ENCODE results near the gene IARS2. TPM values are rescaled to one million over a fixed set of nuclear protein-coding genes. Genes with fewer than 3 reads are reported as not detected.

The IARS2 gene
- total RNA-seq, result 10 to 100 TPM; 44.5 to 46.0 TPM
- 10 to 100 TPM; 51.7 to 70.3 (median 58.4) TPM for polyA plus RNA-seq
- 53.6 to 161 (median 130) reads per million in 6 experiments for total RNA-seq

DNA sequence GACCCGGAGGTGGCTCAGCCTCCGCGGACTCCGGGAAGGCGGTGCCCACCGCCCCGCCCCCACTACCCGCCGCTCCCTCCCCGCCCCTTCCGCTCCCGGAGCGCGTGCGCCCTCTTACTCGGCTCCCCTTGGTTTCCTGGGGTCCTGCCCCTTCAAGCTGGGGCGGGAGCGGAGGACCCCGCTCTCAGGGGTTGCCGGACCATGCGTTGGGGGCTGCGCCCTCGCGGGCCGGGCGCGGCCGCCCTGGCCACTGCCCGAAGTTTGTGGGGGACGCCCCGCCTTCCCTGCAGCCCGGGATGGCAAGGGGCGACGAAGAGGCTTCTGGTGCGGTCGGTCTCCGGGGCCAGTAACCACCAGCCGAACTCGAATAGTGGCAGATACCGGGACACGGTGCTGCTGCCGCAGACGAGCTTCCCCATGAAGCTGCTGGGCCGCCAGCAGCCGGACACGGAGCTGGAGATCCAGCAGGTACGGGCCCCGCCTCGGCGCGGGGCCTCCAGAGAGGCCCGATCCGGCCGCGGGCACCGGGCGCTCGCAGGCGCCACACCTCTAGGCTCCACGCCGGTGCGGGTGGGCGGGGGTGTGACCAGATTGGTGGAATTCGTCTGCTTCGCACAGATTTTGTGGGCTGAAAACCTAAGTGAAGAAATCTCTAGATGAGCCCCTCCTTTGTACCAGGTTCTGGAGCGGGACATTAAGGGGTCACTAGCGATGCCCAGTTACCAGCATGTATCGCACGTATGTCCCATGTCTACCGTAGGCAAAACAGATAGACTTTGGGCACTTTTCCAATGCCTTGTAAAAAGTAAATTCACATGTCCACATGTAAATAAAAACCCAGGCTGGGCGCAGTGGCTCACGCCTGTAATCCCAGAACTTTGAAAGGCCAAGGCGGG lies at the start of gene IARS2:
TSS of gene IARS2 (plus strand) at position 117 of the 896 bp plus-strand sequence. CDS start at position 202, 85 bp downstream.
- Mint-ChIP-seq H3K4me3 (peak within 1 kb of the TSS; percentile 37 to 87 (median 71)), H3K27ac (peak within 1 kb of the TSS; percentile 27 to 90 (median 76)), H3K4me1 (peaks cover 11 to 45% (median 34%) of the 10 kb centered on the region in 4 donors), H3K36me3 (peaks cover 0 to 31% (median 8%) of the 10 kb centered on the region in 3 donors), H3K27me3 (peaks cover 0 to 2% (median 0%) of the 10 kb centered on the region in 5 donors), H3K9me3 (no peaks in the 10 kb centered on the region)
- POLR2A ChIA-PET, result interaction anchor here (0.6 to 2.7 kb wide), 3 partner anchors 10 to 47 kb away, joined by 3 to 13 read pairs (median 3); partner anchors contain the start of gene EPRS1
- ATAC-seq (peak; percentile 74 to 82), DNase-seq (peak in 9 of 10 donors; percentile 88 to 95 (median 92))

DNA sequence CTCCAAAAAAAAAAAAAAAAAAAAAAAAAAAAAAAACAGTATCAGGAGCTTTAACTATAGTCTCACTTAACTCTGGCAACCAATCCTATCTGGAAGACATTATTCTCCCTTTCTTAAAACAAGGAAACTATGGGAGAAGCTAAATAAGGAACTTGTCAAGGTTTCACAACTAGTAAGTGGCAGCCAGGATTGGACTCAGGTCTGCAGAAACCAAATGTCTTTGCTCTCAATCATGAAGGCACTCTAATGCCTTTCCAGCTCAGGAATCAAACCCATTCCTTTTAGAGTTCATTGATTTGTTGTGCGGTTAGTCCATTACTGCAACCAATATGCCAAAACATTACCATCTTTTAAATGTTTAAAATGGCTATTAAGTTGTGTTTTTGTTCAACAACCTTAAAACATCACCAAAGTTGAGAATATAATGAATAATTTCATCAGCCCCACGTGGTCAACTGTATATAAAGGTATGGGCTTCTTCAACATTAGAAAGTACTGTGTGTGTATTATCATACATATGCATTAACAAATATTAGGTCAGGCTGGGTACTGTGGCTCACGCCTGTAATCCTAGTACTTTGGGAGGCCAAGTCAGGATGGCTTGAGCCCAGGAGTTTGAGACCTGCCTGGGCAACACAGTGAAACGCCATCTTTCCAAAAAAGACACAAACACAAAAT lies 49.1 kb upstream of the IARS2 start:
- Mint-ChIP-seq H3K27me3 (peaks cover 0 to 2% (median 0%) of the 10 kb centered on the region in 5 donors), H3K4me1 (peaks cover 10 to 40% (median 27%) of the 10 kb centered on the region in 4 donors), H3K9me3 (no peaks in the 10 kb centered on the region), H3K36me3 (peaks cover 0 to 24% (median 0%) of the 10 kb centered on the region in 3 donors), H3K27ac (peak overlapping the region; percentile 90 to 98 (median 95)), H3K4me3 (peak overlapping the region; percentile 89 to 99 (median 94))
- ATAC-seq (no peak), DNase-seq (peak in 1 of 10 donors; percentile 10)
- POLR2A ChIA-PET, result interaction anchor here (0.6 kb wide), 1 partner anchor 1693 kb away, joined by 3 read pairs; no protein-coding TSS in a partner anchor

DNA sequence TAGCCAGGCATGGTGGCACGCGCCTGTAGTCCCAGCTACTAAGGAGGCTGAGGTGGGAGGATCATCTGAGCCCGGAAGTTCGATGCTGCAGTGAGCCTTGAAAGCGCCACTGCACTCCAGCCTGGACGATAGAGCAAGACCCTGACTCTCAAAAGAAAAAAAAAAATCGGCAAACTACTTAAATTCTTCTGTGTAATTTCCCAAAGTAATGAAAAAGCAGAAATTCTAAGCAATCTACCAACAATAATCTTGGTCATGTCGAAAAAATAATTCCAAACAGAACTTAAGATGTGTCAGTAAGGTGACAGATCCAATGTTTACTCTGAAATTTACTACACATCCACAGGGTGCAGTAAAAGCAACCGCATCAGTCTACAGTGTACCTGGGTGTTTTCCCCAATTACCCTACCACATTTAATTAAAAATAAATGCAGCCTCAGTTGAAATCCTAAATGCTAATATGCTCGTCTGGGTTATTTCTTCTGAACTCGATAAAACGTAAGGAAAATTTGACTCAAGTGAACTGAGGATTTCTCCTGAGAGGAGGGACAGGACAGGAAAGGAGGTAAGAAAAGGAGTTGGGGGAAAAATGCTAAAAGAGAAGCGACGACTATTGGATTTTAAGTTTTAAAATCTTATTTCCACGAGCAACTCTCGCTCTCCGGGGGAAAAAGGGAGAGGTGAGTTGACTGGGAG lies 48.4 kb upstream of the IARS2 start:
- DNase-seq, result peak in 2 of 10 donors; percentile 7 to 28
- Mint-ChIP-seq H3K36me3 (peaks cover 0 to 17% (median 0%) of the 10 kb centered on the region in 3 donors), H3K27me3 (peaks cover 0 to 2% (median 0%) of the 10 kb centered on the region in 5 donors), H3K4me1 (peaks cover 10 to 40% (median 27%) of the 10 kb centered on the region in 4 donors), H3K27ac (peak overlapping the region; percentile 90 to 98 (median 95)), H3K9me3 (no peaks in the 10 kb centered on the region), H3K4me3 (peak overlapping the region; percentile 89 to 99 (median 94))
- POLR2A ChIA-PET, result interaction anchor here (1.9 to 2.4 kb wide), 2 partner anchors 45 to 48 kb away, joined by 13 read pairs; partner anchors contain the start of genes BPNT1 and IARS2
- ATAC-seq, result no peak

DNA sequence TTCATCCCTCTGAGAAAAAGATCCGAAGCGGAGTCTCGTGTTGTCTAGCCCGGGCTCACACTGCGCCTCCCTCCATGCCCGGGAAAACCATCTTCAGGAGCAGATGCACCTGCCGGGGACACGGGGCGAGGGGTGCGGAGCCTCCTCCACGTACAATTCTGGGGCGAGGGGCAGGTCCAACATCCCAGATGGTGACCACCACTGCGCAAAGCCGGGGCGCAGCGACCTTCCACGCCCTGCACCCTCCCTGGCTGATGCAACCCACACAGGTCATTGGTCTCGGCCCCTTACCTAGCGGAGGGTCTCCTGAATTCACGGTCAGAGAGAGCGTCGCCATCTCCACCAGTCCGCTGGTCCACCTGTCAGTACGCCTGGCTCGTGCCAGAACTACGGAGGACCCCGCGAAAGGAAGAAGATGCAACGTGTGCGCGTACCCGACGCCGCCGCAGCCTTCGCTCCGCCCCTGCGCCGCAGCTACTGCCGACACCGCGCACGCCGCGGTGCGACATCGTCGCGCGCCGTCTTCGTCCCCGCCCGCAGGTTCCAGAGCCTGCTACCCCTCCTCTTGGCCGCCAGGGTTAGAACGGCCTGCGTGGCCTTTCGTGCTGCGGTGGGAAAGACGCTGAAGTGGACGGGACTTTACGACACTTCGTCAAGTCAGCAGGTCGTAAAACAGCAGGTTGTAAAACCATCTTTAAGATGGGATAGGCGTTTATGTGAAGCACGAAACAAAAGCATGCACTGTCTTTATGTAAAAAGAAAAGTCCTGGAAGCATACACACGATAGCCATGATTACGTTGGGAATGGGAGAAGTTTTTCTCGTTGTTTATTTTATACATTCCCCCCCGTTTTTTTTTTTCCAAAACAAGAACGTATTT lies 47.6 kb upstream of the IARS2 start, which contains the start of gene EPRS1:
TSS of gene EPRS1 (minus strand) at position 454 of the 879 bp plus-strand sequence. CDS start at position 337, 117 bp downstream.
- H3K4me1 Mint-ChIP-seq, result peaks cover 10 to 40% (median 27%) of the 10 kb centered on the region in 4 donors
- peak within 1 kb of the TSS; percentile 90 to 98 (median 95) for H3K27ac Mint-ChIP-seq
- H3K36me3 Mint-ChIP-seq, result peaks cover 0 to 15% (median 0%) of the 10 kb centered on the region in 3 donors
- POLR2A ChIA-PET, result interaction anchor here (0.7 to 2.4 kb wide), 4 partner anchors 44 to 265 kb away, joined by 3 to 13 read pairs (median 8); partner anchors contain the start of genes BPNT1 and IARS2
- ATAC-seq (peak; percentile 96 to 97), DNase-seq (peak; percentile 89 to 97 (median 94))
- no peaks in the 10 kb centered on the region for H3K9me3 Mint-ChIP-seq
- H3K27me3 Mint-ChIP-seq, result peaks cover 0 to 2% (median 0%) of the 10 kb centered on the region in 5 donors
- H3K4me3 Mint-ChIP-seq, result peak within 1 kb of the TSS; percentile 89 to 99 (median 94)

- Mint-ChIP-seq H3K36me3 (peaks cover under 1 to 44% (median 3%) of the 10 kb centered on the region in 3 donors), H3K27ac (peak overlapping the region in 7 of 10 donors; percentile 33 to 93 (median 47))
Observed at GRCh38 chr1:220056374-220056773, 37.6 kb upstream of the IARS2 start.

DNA sequence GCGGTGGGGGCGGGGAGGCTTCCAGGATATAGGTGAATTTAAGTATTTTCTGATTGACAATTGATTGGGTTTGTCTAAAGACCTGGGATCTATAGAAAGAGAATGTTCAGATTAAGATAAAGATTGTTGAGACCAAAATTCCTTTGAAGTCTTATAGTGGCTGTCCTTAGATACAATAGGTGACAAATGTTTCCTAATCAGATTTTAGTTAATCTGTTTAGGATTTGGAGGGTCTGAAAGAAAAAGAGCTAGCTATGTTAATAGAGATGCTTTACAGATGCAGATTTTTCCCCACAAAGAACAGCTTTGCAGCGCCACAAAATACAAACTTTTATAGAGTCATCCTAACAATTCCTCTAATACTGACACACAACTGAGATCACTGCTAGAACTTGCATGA lies 33.1 kb upstream of the IARS2 start:
- DNase-seq (no peak), ATAC-seq (no peak)
- H3K27me3 Mint-ChIP-seq, result no peaks in the 10 kb centered on the region
- H3K36me3 Mint-ChIP-seq, result peaks cover 13 to 74% (median 35%) of the 10 kb centered on the region in 3 donors
- POLR2A ChIA-PET, result no interaction called here
- H3K27ac Mint-ChIP-seq, result no peak overlapping the region
- peak overlapping the region in 1 of 10 donors; percentile 45 for H3K4me3 Mint-ChIP-seq
- H3K4me1 Mint-ChIP-seq, result peaks cover 3 to 8% (median 6%) of the 10 kb centered on the region in 4 donors
- no peaks in the 10 kb centered on the region for H3K9me3 Mint-ChIP-seq

More at GRCh38 chr1:220056374-220056773, 37.6 kb upstream of the IARS2 start:
- DNase-seq (peak in 1 of 10 donors; percentile 23), ATAC-seq (no peak)
- Mint-ChIP-seq H3K4me3 (peak overlapping the region in 3 of 10 donors; percentile 28 to 80 (median 60)), H3K4me1 (peaks cover 4 to 8% (median 7%) of the 10 kb centered on the region in 4 donors), H3K9me3 (no peaks in the 10 kb centered on the region), H3K27me3 (no peaks in the 10 kb centered on the region)
- POLR2A ChIA-PET, result no interaction called here

- H3K9me3 Mint-ChIP-seq, result no peaks in the 10 kb centered on the region
- DNase-seq (no peak), ATAC-seq (no peak)
- H3K4me1 Mint-ChIP-seq, result no peaks in the 10 kb centered on the region
- POLR2A ChIA-PET, result interaction anchor here (0.6 kb wide), 1 partner anchor 15 kb away, joined by 3 read pairs; no protein-coding TSS in a partner anchor
- H3K27me3 Mint-ChIP-seq, result no peaks in the 10 kb centered on the region
- peaks cover 13 to 77% (median 35%) of the 10 kb centered on the region in 3 donors for H3K36me3 Mint-ChIP-seq
- H3K4me3 Mint-ChIP-seq, result no peak overlapping the region
- no peak overlapping the region for H3K27ac Mint-ChIP-seq
Observed at GRCh38 chr1:220062629-220063028, 31.3 kb upstream of the IARS2 start.

- Mint-ChIP-seq H3K4me1 (peaks cover 0 to 2% (median 0%) of the 10 kb centered on the region in 4 donors), H3K36me3 (peaks cover 9 to 72% (median 33%) of the 10 kb centered on the region in 3 donors), H3K4me3 (no peak overlapping the region), H3K27me3 (no peaks in the 10 kb centered on the region), H3K9me3 (no peaks in the 10 kb centered on the region), H3K27ac (no peak overlapping the region)
- POLR2A ChIA-PET, result no interaction called here
- DNase-seq, result no peak
- ATAC-seq, result no peak
Observed at GRCh38 chr1:220067269-220068204, 26.4 kb upstream of the IARS2 start.

DNA sequence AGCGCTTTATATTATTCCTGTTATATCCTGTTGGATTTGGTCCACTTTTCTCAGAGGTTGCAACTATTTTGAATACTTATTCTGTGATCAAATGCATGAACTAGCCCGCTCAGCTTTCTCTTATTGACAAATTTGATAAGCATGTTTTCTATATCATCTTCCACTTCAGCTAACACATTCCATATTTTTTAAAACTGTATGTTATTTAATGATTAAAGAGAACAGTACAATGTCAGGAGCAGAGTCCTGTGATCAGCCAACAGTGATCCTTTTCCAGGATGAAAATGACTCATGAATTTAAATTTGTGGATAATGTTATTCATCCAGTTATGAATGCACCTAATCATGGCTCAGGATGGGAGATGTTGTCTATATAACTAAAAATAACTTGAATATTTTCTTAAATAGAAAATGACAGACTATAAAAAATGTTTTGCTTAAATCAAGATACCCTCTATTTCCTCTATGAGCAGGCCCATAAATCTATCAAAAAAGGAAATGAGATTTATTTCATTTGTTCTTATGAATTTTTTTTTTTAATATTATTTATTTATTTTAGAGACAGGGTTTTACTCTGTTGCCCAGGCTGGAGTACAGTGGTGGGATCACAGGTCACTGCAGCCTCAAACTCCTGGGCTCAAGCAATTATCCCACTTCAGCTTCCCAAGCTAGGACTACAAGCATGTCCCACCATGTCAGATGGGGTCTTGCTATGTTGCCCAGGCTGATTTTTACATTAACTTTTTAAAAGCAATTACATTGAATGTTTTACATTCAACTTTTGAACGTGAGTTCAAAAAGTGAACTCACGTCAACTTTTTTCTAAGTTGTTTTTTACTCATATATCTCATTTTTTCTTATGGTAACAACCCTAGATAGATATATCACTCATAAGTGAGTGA lies 16.8 kb upstream of the IARS2 start:
- peaks cover 0 to 59% (median 26%) of the 10 kb centered on the region in 3 donors for H3K36me3 Mint-ChIP-seq
- no peak overlapping the region for H3K27ac Mint-ChIP-seq
- POLR2A ChIA-PET, result interaction anchor here (0.6 to 0.7 kb wide), 2 partner anchors 10 to 194 kb away, joined by 3 to 7 read pairs; no protein-coding TSS in a partner anchor
- no peaks in the 10 kb centered on the region for H3K27me3 Mint-ChIP-seq
- H3K4me3 Mint-ChIP-seq, result no peak overlapping the region
- H3K4me1 Mint-ChIP-seq, result peaks cover 0 to 2% (median 0%) of the 10 kb centered on the region in 4 donors
- ATAC-seq (no peak), DNase-seq (no peak)
- H3K9me3 Mint-ChIP-seq, result no peaks in the 10 kb centered on the region

Data from naive thymus-derived CD8-positive, alpha-beta T cell (primary cell).